Right lobe of liver (tissue), 6 donors: ENCODE results near the gene NOA1. TPM values are rescaled to one million over a fixed set of nuclear protein-coding genes. Genes with fewer than 3 reads are reported as not detected.
"Not testable (repeated sequence)": the region's sequence is repeated elsewhere in the genome, so short reads cannot be mapped to it uniquely, and the experiment has no call there.

ENCODE experiments used
- ATAC-seq, 4 donors: fragments of 200-7000 bp; cut with Tn5 transposase; one replicate each; pipeline ENCODE4 v1.9.1; 2020; ENCODE audit warnings: mild to moderate bottlenecking in 4 of 4, moderate library complexity in 4 of 4
- DNase-seq, 3 donors: peaks; one replicate each; pipeline ENCODE4 v3.0.0-alpha.2; 2020
- H3K27ac ChIP-seq, 3 donors: fragments of 200-600 bp; one replicate each; pipeline ENCODE4 v1.8.0; 2022
- H3K27me3 ChIP-seq, 2 donors: fragments of 200-600 bp; one replicate each; pipeline ENCODE4 v1.8.0; 2022
- H3K36me3 ChIP-seq, 4 donors: fragments of 200-600 bp; sonication (generic) in 1 of 4; one replicate each; pipeline versions ENCODE4 v1.5.1 to v1.8.0; 2017 to 2022; ENCODE audit warnings: control low read depth in 1 of 4
- H3K4me1 ChIP-seq, 4 donors: fragments of 200-600 bp; sonication (generic) in 1 of 4; one replicate each; pipeline versions ENCODE4 v1.5.1 to v1.8.0; 2017 to 2022; ENCODE audit warnings: control low read depth in 1 of 4
- H3K4me3 ChIP-seq, 3 donors: fragments of 200-600 bp; one replicate each; pipeline ENCODE4 v1.8.0; 2022
- H3K9me3 ChIP-seq, 4 donors: fragments of 200-600 bp; sonication (generic) in 1 of 4; one replicate each; pipeline versions ENCODE4 v1.5.1 to v1.8.0; 2017 to 2022; ENCODE audit warnings: control low read depth in 1 of 4
- POLR2A ChIP-seq: fragments of 450-650 bp; IDR thresholded peaks from one replicate; pipeline ENCODE4 v1.6.1; 2017; ENCODE audit warnings: antibody characterized with exemption, mild to moderate bottlenecking
- WGBS: methylation state at CpG from one replicate; pipeline ENCODE4 v1.1.6; 2018; ENCODE audit warnings: low coverage, low lambda C conversion rate; ENCODE audit not compliant: insufficient coverage; ENCODE audit errors: missing lambda C conversion rate; 5-methylcytosine and 5-hydroxymethylcytosine counted together
- intact Hi-C, 2 donors: fragments of 100-400 bp; cut with DNase I; formaldehyde crosslinking; loops; one replicate each; pipeline versions ENCODE4 v1.11.2 to v1.14.1; 2022
- total RNA-seq, 6 experiments: library from RNA; depleted of rRNA in 2 of 6; stranded (reverse); fragments of >200 nt in 2 of 6; fragmentation: NEBNext Ultra II Directional in 3 of 6; extraction: Animal tissue kit (Norgen Biotek cat#: 25700) in 3 of 6; gene quantifications; one replicate each; pipeline versions ENCODE4 v1.1.0 to v1.2.4, GENCODE V29; 2016 to 2023
- TF ChIP-seq, protein P1 (sequence below), 4 donors: fragments of 200-600 bp in 3 of 4; fragments of 450-650 bp in 1 of 4; IDR thresholded peaks; one replicate each; pipeline versions ENCODE4 v1.5.1 to v1.8.0; 2016 to 2022; ENCODE audit warnings: antibody characterized with exemption in 4 of 4, mild to moderate bottlenecking in 2 of 4
- donor health status: DM: no; HTN: yes; CAD: no.
- donor health status: DM: no; HTN: no; CAD: no.
- donor health status: DM: no; HTN: no; CAD: no.
- donor health status: DM: no; HTN: yes; CAD: no.
- donor health status: DM: no; HTN: yes; CAD: no.

Gene NOA1
- total RNA-seq, 6 experiments from 2014 or later, result 4.7 to 12.7 (median 5.8) TPM

DNA sequence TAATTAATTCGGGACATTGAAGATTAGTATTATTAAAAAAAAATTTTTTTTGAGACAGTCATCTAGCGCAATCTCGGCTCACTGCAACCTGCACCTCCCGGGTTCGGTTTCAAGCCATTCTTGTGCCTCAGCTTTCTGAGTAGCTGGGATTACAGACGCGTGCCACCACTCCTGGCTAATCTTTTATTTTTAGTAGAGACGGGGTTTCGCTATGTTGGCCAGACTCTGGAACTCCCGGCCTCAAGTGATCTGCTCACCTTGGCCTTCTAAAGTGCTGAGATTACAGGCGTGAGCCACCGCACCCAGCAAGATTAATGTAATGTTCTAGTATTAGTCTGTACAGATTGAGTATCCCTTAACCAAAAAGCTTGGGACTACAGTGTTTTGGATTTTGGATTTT, 37.0 kb downstream of the NOA1 start:
- no peaks in the 10 kb centered on the region for H3K36me3 ChIP-seq
- H3K27me3 ChIP-seq, result no peaks in the 10 kb centered on the region
- no peak for ATAC-seq
- H3K9me3 ChIP-seq, result no peaks in the 10 kb centered on the region
- H3K4me3 ChIP-seq, result no peak overlapping the region
- no peak for DNase-seq
- intact Hi-C loops, result no loop called here
- 93% methylated on average over 6 of the region's 12 CpGs for WGBS
- H3K4me1 ChIP-seq, result no peaks in the 10 kb centered on the region
- TF ChIP-seq POLR2A, result no peak
- TF ChIP-seq, protein P1, sequence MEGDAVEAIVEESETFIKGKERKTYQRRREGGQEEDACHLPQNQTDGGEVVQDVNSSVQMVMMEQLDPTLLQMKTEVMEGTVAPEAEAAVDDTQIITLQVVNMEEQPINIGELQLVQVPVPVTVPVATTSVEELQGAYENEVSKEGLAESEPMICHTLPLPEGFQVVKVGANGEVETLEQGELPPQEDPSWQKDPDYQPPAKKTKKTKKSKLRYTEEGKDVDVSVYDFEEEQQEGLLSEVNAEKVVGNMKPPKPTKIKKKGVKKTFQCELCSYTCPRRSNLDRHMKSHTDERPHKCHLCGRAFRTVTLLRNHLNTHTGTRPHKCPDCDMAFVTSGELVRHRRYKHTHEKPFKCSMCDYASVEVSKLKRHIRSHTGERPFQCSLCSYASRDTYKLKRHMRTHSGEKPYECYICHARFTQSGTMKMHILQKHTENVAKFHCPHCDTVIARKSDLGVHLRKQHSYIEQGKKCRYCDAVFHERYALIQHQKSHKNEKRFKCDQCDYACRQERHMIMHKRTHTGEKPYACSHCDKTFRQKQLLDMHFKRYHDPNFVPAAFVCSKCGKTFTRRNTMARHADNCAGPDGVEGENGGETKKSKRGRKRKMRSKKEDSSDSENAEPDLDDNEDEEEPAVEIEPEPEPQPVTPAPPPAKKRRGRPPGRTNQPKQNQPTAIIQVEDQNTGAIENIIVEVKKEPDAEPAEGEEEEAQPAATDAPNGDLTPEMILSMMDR (IDR thresholded peaks at IDR 0.05), result no peak
- no peak overlapping the region for H3K27ac ChIP-seq

DNA sequence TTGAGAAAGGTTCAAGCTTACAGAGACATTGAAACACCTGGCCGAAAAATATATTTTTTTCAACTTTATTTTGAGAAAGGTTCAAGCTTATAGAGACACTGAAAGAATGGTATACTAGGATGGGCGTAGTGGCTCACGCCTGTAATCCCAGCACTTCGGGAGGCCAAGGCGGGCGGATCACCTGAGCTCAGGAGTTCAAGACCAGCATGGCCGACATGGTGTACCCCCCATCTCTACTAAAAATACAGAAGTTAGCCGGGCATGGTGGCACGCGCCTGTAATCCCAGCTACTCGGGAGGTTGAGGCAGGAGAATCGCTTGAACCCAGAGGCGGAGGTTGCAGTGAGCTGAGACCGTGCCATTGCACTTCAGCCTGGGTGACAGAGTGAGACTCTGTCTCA, 37.6 kb downstream of the NOA1 start:
- DNase-seq, H3K4me1 ChIP-seq, H3K9me3 ChIP-seq, H3K36me3 ChIP-seq, H3K4me3 ChIP-seq, H3K27ac ChIP-seq, intact Hi-C loops, H3K27me3 ChIP-seq, ATAC-seq: not testable (repeated sequence)
- 91% methylated on average over 4 of the region's 14 CpGs for WGBS

DNA sequence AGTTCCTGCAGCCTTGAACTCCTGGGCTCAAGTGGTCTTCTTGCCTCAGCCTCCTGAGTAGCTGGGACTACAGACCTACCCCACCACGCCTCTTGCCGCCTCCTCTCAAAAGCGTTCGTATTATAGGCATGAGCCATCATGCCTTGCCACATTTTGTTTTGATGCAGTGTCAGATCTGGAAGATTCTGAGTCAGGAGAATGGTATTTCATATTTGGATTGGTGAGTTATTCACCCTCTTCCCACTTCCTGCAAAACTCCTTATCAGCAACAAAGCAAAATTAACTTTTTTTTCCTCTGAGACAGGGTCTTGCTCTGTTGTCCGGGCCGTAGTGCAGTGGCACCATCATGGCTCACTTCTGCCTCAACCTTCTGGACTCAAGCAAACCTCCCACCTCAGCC, 40.1 kb downstream of the NOA1 start:
- no peaks in the 10 kb centered on the region for H3K36me3 ChIP-seq
- 84% methylated on average over 4 of the region's 6 CpGs for WGBS
- H3K27me3 ChIP-seq, result no peaks in the 10 kb centered on the region
- no peaks in the 10 kb centered on the region for H3K4me1 ChIP-seq
- ATAC-seq (no peak), DNase-seq (no peak)
- no peak overlapping the region for H3K27ac ChIP-seq
- no peaks in the 10 kb centered on the region for H3K9me3 ChIP-seq
- TF ChIP-seq, protein P1 (IDR thresholded peaks at IDR 0.05), result no peak
- no peak for TF ChIP-seq POLR2A
- no peak overlapping the region for H3K4me3 ChIP-seq
- intact Hi-C loops, result no loop called here

DNA sequence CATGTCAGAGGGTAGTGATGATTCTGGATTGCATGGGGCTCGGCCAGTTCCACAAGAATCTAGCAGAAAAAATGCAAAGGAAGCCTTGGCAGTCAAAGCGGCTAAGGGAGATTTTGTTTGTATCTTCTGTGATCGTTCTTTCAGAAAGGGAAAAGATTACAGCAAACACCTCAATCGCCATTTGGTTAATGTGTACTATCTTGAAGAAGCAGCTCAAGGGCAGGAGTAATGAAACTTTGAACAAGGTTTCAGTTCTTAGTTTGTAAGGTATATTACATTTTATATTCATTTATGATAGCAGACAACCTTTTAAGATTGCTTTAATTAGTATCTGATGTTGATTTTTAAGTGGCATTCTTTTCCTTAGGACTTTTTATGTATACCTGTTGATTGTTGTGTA, 45.5 kb downstream of the NOA1 start:
- H3K4me1 ChIP-seq, result no peaks in the 10 kb centered on the region
- H3K9me3 ChIP-seq, result no peaks in the 10 kb centered on the region
- intact Hi-C loops, result no loop called here
- H3K27ac ChIP-seq, result no peak overlapping the region
- no peak for TF ChIP-seq POLR2A
- TF ChIP-seq, protein P1 (IDR thresholded peaks at IDR 0.05), result no peak
- DNase-seq, result no peak
- no peak overlapping the region for H3K4me3 ChIP-seq
- no peak for ATAC-seq
- WGBS, result 87% methylated on average over 4 of the region's 4 CpGs
- H3K36me3 ChIP-seq, result peaks cover 0 to 22% (median 12%) of the 10 kb centered on the region in 4 donors
- H3K27me3 ChIP-seq, result no peaks in the 10 kb centered on the region

DNA sequence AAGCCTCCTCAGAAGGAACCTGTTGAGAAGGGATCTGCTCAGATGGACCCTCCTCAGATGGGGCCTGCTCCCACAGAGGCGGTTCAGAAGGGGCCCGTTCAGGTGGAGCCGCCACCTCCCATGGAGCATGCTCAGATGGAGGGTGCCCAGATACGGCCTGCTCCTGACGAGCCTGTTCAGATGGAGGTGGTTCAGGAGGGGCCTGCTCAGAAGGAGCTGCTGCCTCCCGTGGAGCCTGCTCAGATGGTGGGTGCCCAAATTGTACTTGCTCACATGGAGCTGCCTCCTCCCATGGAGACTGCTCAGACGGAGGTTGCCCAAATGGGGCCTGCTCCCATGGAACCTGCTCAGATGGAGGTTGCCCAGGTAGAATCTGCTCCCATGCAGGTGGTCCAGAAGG, 46.8 kb downstream of the NOA1 start:
- TF ChIP-seq, protein P1 (IDR thresholded peaks at IDR 0.05), result no peak
- TF ChIP-seq POLR2A, result no peak
- DNase-seq, result no peak
- no peaks in the 10 kb centered on the region for H3K4me1 ChIP-seq
- no peak overlapping the region for H3K27ac ChIP-seq
- no peak overlapping the region for H3K4me3 ChIP-seq
- 100% methylated on average over 2 of the region's 7 CpGs for WGBS
- H3K36me3 ChIP-seq, result peaks cover 0 to 22% (median 12%) of the 10 kb centered on the region in 4 donors
- no peaks in the 10 kb centered on the region for H3K9me3 ChIP-seq
- no peaks in the 10 kb centered on the region for H3K27me3 ChIP-seq
- intact Hi-C loops, result no loop called here
- ATAC-seq, result peak in 1 of 4 donors; percentile 39
